Measurements from ENCODE around the gene PLPP3.

Gene PLPP3

GRCh38 chr1:56517404-56518130 lies 61.8 kb downstream of the PLPP3 start:
- no peak for DNase-seq

- DNase-seq, result no peak
Measured at GRCh38 chr1:56516539-56517252, 62.7 kb downstream of the PLPP3 start.

- no peak for DNase-seq
Measured at GRCh38 chr1:56515898-56516538, 63.3 kb downstream of the PLPP3 start.

DNA sequence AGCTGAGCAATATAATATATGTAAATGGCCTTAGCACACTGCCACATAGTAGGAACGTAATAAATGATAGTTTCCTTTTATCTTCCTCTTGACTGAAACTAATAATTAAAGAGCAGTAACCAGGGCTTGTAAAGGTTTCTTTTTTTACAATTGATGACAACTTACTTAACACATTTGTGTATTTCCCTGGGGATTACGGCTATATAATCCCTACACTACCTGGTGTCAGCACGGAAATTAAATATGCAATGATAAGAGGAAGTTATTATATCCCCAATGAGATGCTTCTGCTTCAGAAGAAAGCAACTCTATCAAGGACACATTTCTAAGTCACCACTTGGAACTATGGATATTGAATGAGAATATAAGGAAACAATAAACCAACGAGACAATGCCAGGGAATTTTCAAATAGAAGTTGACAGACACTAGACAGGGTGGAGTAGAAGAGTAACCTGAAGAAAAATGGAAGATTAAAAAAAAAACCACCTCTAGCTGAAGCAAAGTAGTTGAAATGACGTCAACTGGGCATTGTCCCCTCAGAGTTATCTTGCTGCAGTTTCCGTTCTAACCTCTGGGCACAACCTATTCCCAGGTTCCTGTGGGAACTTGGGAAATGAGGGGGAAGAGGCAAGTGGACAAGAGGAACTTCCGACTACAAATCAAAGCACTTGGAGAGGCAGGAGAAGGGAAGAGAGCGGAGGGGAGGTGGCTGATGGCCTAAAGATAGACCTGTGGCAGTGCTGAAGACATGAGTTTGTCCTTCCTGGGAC lies 66.5 kb downstream of the PLPP3 start:
- no peak for DNase-seq

- DNase-seq, result no peak
Measured at GRCh38 chr1:56511766-56512165, 67.6 kb downstream of the PLPP3 start.

- no peak for DNase-seq
Measured at GRCh38 chr1:56511364-56511763, 68.0 kb downstream of the PLPP3 start.

- DNase-seq, result no peak
Measured at GRCh38 chr1:56510642-56511021, 68.7 kb downstream of the PLPP3 start.

GRCh38 chr1:56509713-56510641 lies 69.4 kb downstream of the PLPP3 start:
- no peak for DNase-seq

DNA sequence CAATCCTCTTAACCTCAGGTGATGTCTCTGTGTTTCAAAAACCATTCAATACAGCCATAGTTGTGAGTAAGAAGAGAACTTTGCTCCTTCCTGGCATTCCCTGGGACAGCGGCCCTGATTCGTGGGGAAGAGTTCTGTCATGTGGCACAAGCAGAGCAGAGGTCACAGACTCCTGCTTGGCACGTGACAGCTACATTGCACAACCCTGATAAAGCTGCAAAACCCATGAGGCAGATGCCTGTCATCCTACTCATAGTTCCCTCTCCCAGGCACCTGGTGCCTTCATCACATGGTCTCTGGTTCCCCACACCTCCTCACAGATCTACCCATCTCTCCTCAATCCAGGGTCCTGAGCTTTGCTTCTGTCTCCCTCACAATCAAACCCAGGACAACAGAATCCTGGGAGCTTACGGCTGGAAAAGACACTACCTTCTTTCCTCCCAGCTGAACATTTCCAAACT lies 70.8 kb downstream of the PLPP3 start:
- peak; percentile 21 for DNase-seq

- DNase-seq, result no peak
Measured at GRCh38 chr1:56507925-56508522, 71.3 kb downstream of the PLPP3 start.

DNA sequence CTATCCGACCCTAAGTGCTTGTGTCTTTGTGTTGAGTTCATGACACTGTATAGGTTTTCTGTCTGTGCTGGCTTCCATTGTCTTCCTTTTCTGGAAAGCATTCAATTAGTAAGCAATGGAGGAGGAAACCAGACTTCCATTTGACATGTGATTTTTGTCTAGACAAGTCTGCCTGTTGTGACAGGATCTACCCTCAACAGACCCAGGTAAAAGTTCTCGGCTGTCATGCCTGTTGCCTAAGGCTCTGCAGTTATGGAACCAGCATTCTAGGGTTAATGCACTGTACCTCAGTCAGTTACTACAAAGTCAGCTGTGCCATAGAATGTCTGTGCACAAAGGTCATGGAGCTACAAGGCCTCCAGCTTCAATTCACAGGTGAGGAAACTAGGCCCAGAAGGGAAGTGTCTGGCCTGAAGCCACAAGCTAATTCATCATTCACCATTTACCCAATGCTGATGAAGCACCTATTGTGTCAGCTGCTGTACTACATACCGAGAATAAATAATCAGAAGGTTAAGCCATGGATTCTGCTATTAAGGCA lies 72.3 kb downstream of the PLPP3 start:
- DNase-seq, result no peak

GRCh38 chr1:56505792-56506743 lies 73.3 kb downstream of the PLPP3 start:
- DNase-seq, result no peak

- DNase-seq, result no peak
Measured at GRCh38 chr1:56502700-56503245, 76.6 kb downstream of the PLPP3 start.

- no peak for DNase-seq
Measured at GRCh38 chr1:56501888-56502287, 77.5 kb downstream of the PLPP3 start.

GRCh38 chr1:56501426-56501825 lies 77.9 kb downstream of the PLPP3 start:
- DNase-seq, result no peak

DNA sequence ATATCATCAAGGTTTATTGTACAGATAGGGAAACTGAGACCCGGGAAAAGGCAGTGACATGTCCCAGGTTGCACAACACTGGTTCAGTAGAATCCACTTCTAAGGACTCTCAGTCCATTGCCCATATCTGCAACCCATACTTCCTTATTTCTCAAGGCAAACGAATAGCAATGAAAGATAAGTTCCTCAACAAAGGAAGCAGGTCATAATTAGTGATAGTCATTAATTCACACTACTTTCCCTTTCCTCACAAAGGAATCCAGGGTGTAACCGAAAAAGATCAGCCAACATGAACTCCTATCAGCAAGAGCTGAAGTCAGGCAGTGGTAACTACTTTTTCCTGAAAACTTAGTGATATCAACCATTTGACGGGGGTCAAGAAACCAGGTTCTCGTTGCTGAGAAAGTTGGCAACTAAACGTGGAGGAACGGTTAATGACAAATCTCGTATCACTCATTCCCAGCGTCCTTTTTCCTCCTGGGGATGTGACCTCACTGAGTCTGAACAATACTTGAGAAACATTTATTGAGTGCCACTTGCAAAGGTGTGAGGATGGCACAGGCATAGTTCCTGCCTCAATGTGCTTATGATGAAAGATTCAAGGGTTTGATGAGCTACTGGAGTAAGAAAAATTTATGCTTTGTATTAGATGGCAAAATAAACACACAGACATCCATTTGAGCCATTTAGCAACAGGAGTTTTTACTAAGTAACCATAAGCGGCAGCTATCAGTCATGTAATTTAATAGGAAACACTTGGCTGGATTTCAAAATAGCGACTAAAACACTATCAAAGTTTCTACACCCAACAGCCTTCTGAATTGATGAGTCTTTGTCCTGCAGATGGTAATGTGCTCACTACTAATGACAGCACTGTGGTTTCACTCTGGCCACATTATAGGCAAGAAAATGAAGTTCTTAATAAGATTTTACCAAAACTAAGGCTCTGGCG lies 82.3 kb downstream of the PLPP3 start:
- no peak for DNase-seq

GRCh38 chr1:56496158-56496557 lies 83.2 kb downstream of the PLPP3 start:
- DNase-seq, result no peak

DNA sequence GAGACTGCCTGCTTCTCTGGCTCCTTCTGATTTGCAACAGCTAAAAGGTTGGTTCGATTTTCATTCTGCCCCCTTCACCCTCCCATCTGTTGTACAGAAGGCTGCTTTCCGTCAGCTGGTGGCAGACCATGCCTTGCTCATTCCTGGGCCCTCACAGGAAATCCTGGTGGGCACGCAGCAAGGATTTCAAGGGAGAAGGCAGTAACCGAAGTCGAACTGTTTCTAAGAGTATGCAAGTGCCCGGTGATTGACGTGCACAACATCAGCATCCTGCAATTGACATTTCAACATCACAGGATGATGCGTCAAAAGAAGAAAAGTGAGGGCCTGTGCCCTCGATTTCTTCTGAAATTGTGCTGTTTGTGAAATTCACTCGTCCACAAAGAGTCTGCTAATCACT lies 83.8 kb downstream of the PLPP3 start:
- DNase-seq, result no peak

GRCh38 chr1:56494306-56494705 lies 85.1 kb downstream of the PLPP3 start:
- no peak for DNase-seq
